ES-I3 (cell line): Measurements from ENCODE around the gene TLX2.
"Not testable (repeated sequence)": the region's sequence is repeated elsewhere in the genome, so short reads cannot be mapped to it uniquely, and the experiment has no call there.

ENCODE experiments used
- H3K36me3 ChIP-seq: 2 replicates; pipeline ENCODE4 v1.6.1; 2013; ENCODE audit warnings: mild to moderate bottlenecking, low read length, control low read depth, moderate library complexity; ENCODE audit not compliant: insufficient read depth
- H3K4me1 ChIP-seq: 2 replicates; pipeline ENCODE4 v1.6.1; 2013; ENCODE audit warnings: mild to moderate bottlenecking, control low read depth, low read length; ENCODE audit not compliant: insufficient read depth
- H3K9ac ChIP-seq: 2 replicates; pipeline ENCODE4 v1.6.1; 2013; ENCODE audit warnings: low read depth, mild to moderate bottlenecking, low read length, moderate library complexity
- H3K9me3 ChIP-seq: 2 replicates; pipeline ENCODE4 v1.6.1; 2013; ENCODE audit warnings: mild to moderate bottlenecking, low read length, moderate library complexity; ENCODE audit not compliant: control insufficient read depth, insufficient read depth

The TLX2 gene

DNA sequence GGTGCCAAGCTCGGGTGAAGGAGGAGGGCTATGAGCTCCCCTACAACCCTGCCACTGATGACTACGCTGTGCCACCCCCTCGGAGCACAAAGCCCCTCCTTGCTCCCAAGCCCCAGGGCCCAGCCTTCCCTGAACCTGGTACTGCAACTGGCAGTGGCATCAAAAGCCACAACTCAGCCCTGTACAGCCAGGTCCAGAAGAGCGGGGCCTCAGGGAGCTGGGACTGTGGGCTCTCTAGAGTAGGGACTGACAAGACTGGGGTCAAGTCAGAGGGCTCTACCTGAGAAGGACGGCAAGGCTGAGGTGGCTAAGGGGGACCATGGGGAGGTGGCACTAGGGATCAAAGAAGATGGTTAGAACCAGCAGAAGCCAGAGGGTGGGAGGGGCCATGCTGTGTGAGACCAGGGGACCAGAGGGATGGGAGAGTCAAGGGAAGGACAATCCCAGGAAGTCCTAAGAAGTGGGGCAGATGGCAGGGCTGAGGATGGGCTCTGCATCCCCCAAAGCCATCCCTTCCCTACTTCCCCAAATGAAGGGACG, 42.7 kb downstream of the TLX2 start:
- Histone ChIP-seq H3K9me3 (no peaks in the 10 kb centered on the region), H3K9ac (no peak overlapping the region), H3K4me1 (peaks cover 25% of the 10 kb centered on the region), H3K36me3 (no peaks in the 10 kb centered on the region)

DNA sequence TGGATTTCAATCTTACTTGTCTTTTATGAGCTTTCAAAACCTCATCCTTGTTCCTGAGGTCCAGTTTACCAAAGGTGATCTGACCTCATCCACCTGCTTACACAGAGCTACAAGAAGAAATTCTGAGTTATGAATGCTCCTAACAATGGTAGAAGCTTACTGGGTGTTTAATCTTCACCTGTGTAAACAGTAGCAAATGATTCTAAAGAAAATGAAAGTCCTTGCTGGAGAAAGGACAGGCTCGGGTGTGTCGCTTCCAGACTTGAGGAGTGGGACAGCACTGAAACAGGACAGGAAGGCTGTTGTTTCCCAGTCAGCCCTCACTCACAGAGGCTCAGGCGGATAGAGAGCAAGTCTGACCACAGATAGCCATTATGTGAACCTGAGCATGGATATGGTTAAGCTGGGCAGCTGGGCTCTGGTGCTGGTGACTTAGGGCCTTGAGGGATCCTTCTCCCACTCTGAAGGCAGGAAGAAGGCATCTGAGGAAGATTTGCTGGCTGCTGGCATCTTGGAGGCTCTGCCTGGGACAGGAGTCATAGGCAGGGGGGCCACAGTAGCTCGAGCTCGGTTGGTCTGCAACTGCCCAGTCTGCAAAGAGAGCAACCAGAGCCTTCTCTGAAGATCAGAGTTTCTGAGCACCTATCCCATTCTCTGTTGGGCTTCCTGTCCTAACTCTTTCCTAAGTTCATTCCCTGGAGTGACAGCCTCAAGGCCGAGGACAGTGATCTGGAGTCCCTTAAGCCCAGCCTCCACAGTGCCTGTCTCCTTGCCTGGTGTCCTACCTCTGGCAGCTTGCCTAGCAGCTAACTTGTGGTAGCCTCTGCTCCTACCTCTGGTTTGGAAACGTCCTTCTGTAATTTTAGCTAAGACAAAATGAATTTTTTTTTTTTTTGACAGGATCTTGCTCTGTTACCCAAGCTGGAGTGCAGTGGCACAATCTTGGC, 44.3 kb downstream of the TLX2 start:
- Histone ChIP-seq H3K36me3 (no peaks in the 10 kb centered on the region), H3K9ac (no peak overlapping the region), H3K4me1 (peaks cover 18% of the 10 kb centered on the region), H3K9me3 (no peaks in the 10 kb centered on the region)

DNA sequence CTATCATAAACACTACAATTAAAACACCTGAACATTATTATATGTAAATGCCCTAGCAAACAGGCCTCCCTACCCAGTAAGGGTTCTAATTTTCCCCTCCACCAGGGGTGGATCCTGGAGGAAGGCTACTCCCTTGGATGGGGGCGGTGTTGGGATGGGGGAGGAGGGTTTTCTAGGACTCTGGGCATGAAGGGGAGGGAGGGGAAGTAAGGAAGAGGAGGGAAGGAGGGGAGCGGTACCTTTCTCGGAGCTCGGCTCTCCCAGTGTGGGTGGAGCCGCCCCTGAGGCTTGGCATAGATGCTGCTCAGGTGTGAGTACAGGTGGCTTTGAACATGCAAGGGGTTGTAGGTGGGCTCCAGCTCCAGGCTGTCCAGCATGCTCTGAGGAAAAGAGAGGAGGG, 45.7 kb downstream of the TLX2 start:
- H3K9ac ChIP-seq: no peak overlapping the region
- no peaks in the 10 kb centered on the region for H3K9me3 ChIP-seq
- no peaks in the 10 kb centered on the region for H3K36me3 ChIP-seq
- peaks cover 18% of the 10 kb centered on the region for H3K4me1 ChIP-seq

DNA sequence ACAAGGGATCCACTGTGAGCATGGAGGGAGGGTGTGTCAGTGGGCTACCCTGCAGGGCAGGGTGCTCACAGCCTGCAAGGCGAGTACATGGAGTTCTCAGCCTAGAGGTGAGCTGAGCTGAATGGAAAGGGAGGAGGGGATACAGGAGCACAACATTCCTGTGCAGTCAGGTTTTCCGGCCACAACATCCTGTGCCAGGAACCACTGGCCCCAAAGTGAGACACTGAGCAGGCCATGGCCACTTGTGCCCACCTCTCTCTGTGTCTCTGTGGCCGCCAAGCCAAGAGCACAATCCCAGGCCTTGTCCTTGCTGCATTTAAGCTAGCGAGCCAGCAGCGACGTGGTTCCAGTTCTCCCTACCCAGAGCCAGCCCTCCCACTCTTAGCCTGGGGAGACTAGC, 46.3 kb downstream of the TLX2 start:
- peaks cover 17% of the 10 kb centered on the region for H3K4me1 ChIP-seq
- no peak overlapping the region for H3K9ac ChIP-seq
- H3K9me3 ChIP-seq: no peaks in the 10 kb centered on the region
- H3K36me3 ChIP-seq: no peaks in the 10 kb centered on the region

DNA sequence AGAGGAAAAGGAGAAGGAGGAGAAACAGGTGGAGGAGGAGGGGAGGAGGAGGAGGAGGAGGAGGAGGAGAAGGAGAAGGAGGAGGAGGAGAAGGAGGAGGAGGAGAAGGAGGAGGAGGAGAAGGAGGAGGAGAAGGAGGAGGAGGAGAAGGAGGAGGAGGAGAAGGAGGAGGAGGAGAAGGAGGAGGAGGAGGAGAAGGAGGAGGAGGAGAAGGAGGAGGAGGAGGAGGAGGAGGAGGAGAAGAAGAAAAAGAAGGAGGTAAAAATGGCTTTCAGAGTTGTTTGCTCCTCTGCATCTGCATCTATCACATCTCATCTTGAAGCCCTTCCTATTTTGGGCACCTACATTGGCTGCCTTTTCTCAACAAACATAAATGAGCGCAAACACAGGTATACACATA, 46.8 kb downstream of the TLX2 start:
- peaks cover 14% of the 10 kb centered on the region for H3K4me1 ChIP-seq
- not testable (repeated sequence) for H3K9me3 ChIP-seq, H3K9ac ChIP-seq, H3K36me3 ChIP-seq

DNA sequence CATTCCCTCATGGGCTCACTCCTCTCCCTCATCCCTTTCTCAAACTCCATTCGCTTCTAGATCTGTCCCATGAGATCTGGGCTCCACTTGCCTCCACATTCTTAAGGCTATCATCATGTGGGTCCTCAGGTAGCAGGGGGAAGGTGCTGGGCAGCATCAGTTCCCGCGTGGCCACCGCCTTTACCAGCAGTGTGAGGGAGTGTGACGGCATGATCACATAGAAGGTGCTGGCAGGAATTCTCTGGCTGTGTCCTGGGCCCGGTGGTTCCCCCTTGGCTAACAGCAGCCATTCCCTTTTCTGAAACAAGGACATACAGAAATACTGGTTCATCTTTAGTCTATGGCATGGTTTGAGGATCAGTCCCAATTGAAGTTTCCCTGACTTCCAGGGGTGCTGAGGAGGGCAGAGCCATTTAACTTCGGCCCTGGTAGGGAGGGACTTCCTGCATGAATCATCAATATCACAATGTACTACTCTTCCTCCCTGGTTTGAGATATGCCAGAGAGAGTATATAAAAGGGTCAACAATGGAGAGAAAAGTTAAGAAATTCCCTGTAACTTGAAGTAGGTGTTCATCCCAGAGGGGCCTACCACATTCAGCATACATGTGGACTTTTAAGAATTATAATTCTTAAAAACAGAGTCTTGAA, 48.0 kb downstream of the TLX2 start:
- H3K9ac ChIP-seq: no peak overlapping the region
- no peaks in the 10 kb centered on the region for H3K9me3 ChIP-seq
- H3K4me1 ChIP-seq: peaks cover 14% of the 10 kb centered on the region
- H3K36me3 ChIP-seq: no peaks in the 10 kb centered on the region

DNA sequence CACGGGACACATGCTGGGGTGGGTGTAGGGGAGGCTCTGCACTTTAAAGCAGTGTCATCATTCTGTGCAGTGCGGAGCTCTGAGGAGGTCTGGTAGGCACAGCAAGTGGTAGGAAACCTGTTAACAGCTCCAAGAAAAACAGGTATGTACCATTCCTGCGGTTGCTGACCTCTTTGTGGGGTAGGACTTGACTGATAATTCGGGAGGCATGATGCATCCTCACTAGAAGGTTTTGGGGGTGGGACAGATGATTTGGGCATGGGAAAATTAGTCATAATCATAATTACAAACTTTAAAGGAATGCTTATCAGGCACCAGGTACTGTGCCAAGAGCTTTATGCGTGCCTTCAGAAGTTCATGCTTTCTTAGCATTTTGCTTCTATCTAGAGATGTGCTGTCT, 50.0 kb downstream of the TLX2 start:
- Histone ChIP-seq H3K9ac (no peak overlapping the region), H3K9me3 (no peaks in the 10 kb centered on the region), H3K36me3 (no peaks in the 10 kb centered on the region), H3K4me1 (peaks cover 14% of the 10 kb centered on the region)

DNA sequence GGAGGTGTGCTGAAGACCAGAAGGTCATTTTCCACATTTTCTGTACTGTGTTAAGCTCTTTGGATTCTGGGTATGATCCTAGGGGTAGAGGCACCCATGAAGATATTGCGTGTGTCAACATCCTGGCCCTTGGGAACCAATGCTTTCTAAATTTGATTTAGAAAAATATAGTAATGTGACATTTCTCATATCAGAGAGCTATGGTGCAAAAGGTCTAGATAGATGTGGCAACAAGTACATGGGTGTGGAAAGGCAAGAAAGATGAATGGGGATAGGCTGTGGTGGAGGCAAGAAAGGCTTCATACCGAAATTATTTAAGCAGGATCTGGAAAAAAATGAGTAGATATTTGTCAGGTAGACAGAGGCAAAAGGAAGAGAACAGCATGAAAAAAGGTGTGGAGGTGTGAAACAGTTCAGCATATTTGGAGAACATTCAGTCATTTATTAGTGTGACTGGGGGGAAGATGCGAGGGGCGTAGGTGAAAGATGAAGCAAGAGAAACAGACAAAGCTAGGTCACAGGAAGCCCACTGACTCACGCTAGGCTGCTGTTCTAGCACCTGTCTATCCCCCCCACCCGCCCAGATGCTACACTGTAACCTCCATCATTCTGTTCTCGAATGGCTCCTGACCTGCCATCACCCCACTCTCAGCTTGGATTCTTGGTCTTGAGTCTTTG, 52.0 kb downstream of the TLX2 start:
- Histone ChIP-seq H3K36me3 (no peaks in the 10 kb centered on the region), H3K9me3 (no peaks in the 10 kb centered on the region), H3K9ac (no peak overlapping the region), H3K4me1 (no peaks in the 10 kb centered on the region)

DNA sequence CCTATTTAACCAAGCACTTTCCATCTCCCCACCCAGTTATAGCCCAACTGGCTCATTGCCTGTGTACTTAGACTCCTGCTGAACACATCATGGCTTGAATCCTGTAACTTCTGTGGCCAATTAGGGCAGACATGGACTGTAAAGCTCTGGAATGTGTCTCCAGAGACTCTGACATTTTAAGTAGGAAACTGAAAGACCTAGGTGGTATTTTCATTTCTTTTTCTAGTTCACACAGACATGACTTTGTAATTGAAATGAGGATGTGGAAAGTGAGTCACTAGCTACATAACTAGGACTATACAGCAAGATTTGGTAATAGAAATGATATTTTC, 52.5 kb downstream of the TLX2 start:
- no peaks in the 10 kb centered on the region for H3K36me3 ChIP-seq
- no peak overlapping the region for H3K9ac ChIP-seq

More for the DNA sequence above, 52.5 kb downstream of the TLX2 start:
- no peaks in the 10 kb centered on the region for H3K9me3 ChIP-seq
- H3K4me1 ChIP-seq: no peaks in the 10 kb centered on the region
